Karpas-422 (cell line): Measurements from ENCODE around the gene RNF123. TPM values are rescaled to one million over a fixed set of nuclear protein-coding genes. Genes with fewer than 3 reads are reported as not detected.

ENCODE experiments used
- DNase-seq: peaks from one replicate; pipeline ENCODE4 v3.0.0-alpha.2; 2015
- H2AFZ ChIP-seq: fragments of 200-600 bp; sonication (generic); 2 replicates; pipeline ENCODE4 v1.6.1; 2014; ENCODE audit warnings: antibody characterized with exemption, low read length, mixed read lengths
- H3K27ac ChIP-seq: fragments of 200-600 bp; sonication (generic); 2 replicates; pipeline ENCODE4 v1.5.1; 2014; ENCODE audit warnings: mild to moderate bottlenecking, low read length, moderate library complexity
- H3K27me3 ChIP-seq: fragments of 200-600 bp; sonication (generic); 2 replicates; pipeline ENCODE4 v1.6.1; 2014; ENCODE audit warnings: low read length, mixed read lengths
- H3K36me3 ChIP-seq: fragments of 200-600 bp; sonication (generic); 2 replicates; pipeline ENCODE4 v1.6.1; 2014; ENCODE audit warnings: low read length, mixed read lengths; ENCODE audit not compliant: insufficient read depth
- H3K4me1 ChIP-seq: fragments of 200-600 bp; sonication (generic); 2 replicates; pipeline ENCODE4 v1.6.1; 2014; ENCODE audit warnings: mild to moderate bottlenecking, low read length, mixed read lengths
- H3K4me2 ChIP-seq: fragments of 200-600 bp; sonication (generic); 2 replicates; pipeline ENCODE4 v1.6.1; 2014; ENCODE audit warnings: low read length, low read depth, mild to moderate bottlenecking; ENCODE audit not compliant: poor library complexity, severe bottlenecking
- H3K4me3 ChIP-seq: fragments of 200-600 bp; sonication (generic); 2 replicates; pipeline ENCODE4 v1.5.1; 2014; ENCODE audit warnings: mild to moderate bottlenecking, antibody characterized with exemption, low read length, mixed read lengths
- H3K79me2 ChIP-seq: fragments of 200-600 bp; sonication (generic); 2 replicates; pipeline ENCODE4 v1.6.1; 2014; ENCODE audit warnings: mild to moderate bottlenecking, low read length, mixed read lengths
- H3K9ac ChIP-seq: fragments of 200-600 bp; sonication (generic); 2 replicates; pipeline ENCODE4 v1.6.0; 2014; ENCODE audit warnings: low read length
- H3K9me2 ChIP-seq: fragments of 200-600 bp; sonication (generic), shearing (Covaris generic); replicated peaks from 2 replicates; pipeline ENCODE4 v1.6.0; 2014; ENCODE audit warnings: mild to moderate bottlenecking, low read length, moderate library complexity; ENCODE audit not compliant: insufficient read depth
- H3K9me3 ChIP-seq: fragments of 300-700, 200-600 bp; sonication (generic); 2 replicates; pipeline ENCODE4 v1.6.1; 2014; ENCODE audit warnings: low read length, mixed read lengths
- H4K20me1 ChIP-seq: fragments of 200-600 bp; sonication (generic); 2 replicates; pipeline ENCODE4 v1.6.1; 2014; ENCODE audit warnings: mild to moderate bottlenecking, antibody characterized with exemption, low read length, low read depth; ENCODE audit not compliant: insufficient read depth
- total RNA-seq: library from RNA; depleted of rRNA; stranded (reverse); fragments of >200 nt; shearing (Covaris generic); gene quantifications from 2 replicates; pipeline ENCODE4 v1.2.3, GENCODE V29; 2014; ENCODE audit warnings: low replicate concordance

The RNF123 gene
- total RNA-seq, 1 experiment from 2014 or later = 20.1 TPM

DNA sequence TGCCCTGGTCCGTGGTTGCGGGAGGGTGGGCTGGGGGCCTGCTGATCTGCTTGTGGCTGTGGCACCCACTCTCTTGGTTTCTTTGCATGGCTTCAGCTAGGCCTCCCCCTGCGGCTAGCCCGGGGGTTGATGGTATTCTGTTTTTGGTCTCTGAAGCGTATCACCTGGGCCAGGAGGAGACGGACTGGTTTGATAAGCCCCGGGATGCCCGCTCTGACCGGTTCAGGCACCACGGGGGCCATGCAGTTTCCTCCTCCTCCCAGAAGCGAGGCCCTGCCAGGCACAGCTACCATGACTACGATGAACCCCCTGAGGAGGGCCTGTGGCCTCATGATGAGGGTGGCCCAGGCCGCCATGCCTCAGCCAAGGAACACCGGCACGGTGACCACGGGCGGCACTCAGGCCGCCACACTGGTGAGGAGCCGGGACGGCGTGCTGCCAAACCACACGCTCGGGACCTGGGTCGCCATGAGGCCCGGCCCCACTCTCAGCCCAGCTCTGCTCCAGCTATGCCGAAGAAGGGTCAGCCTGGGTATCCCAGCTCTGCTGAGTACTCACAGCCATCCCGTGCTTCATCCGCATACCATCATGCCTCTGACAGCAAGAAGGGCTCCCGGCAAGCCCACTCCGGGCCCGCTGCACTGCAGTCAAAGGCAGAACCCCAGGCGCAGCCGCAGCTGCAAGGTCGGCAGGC is 26.5 kb upstream of the RNF123 start:
- Histone ChIP-seq H3K27ac (no peak overlapping the region), H3K79me2 (no peaks in the 10 kb centered on the region), H3K4me2 (no peak overlapping the region), H3K27me3 (no peaks in the 10 kb centered on the region), H4K20me1 (no peaks in the 10 kb centered on the region), H3K9ac (no peak overlapping the region), H3K4me1 (no peaks in the 10 kb centered on the region), H3K4me3 (no peak overlapping the region), H3K9me2 (no peaks in the 10 kb centered on the region), H3K9me3 (no peaks in the 10 kb centered on the region), H2AFZ (no peak overlapping the region), H3K36me3 (no peaks in the 10 kb centered on the region)
- no peak for DNase-seq

DNA sequence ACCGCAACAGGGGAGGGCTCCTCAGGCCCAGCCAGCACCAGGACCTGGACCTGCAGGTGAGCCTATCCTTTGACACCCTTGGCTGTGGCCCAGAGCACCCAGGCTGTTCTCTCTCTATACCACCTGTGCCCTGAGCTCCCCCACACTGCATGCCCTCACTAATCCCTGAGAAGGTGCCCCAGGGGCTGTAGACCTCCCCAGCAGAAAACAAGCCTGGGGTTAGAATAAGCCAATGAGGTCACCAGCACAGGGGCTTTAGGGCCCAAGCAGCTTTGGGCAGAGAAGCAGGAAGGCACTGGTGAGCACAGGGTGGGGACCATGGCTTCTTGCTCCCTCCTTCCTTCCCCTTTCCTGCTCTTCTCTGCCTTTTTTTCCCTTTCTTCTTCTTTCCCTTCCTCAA is 25.5 kb upstream of the RNF123 start:
- no peaks in the 10 kb centered on the region for H3K4me1 ChIP-seq
- no peak overlapping the region for H2AFZ ChIP-seq
- no peak overlapping the region for H3K27ac ChIP-seq
- H3K9me2 ChIP-seq = no peaks in the 10 kb centered on the region
- no peaks in the 10 kb centered on the region for H3K36me3 ChIP-seq
- no peak overlapping the region for H3K9ac ChIP-seq
- no peak overlapping the region for H3K4me2 ChIP-seq
- no peaks in the 10 kb centered on the region for H3K27me3 ChIP-seq
- no peak overlapping the region for H3K4me3 ChIP-seq
- no peaks in the 10 kb centered on the region for H3K9me3 ChIP-seq
- no peaks in the 10 kb centered on the region for H3K79me2 ChIP-seq
- no peaks in the 10 kb centered on the region for H4K20me1 ChIP-seq
- no peak for DNase-seq

DNA sequence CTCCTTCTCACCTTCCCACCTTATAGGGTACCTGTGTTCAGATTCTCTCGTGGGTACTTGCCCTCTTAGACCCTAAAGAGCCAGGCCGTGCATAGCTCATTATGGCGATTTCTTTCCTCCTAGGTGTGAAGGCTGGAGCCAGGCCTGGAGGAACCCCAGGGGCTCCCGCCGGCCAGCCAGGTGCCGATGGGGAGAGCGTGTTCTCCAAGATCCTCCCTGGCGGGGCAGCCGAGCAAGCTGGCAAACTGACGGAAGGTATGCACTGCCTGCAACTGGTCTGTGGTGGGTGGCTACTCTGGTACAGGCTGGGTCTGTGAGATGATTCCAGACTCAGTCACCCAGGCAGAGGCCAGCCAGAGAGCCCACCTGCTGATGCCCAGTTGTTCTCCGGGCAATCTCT is 25.1 kb upstream of the RNF123 start:
- Histone ChIP-seq H3K79me2 (no peaks in the 10 kb centered on the region), H3K9me3 (no peaks in the 10 kb centered on the region), H3K4me1 (no peaks in the 10 kb centered on the region), H3K4me3 (no peak overlapping the region), H3K9me2 (no peaks in the 10 kb centered on the region), H3K27ac (no peak overlapping the region), H3K9ac (no peak overlapping the region), H3K4me2 (no peak overlapping the region), H4K20me1 (no peaks in the 10 kb centered on the region), H2AFZ (no peak overlapping the region), H3K27me3 (no peaks in the 10 kb centered on the region), H3K36me3 (no peaks in the 10 kb centered on the region)
- DNase-seq = no peak

DNA sequence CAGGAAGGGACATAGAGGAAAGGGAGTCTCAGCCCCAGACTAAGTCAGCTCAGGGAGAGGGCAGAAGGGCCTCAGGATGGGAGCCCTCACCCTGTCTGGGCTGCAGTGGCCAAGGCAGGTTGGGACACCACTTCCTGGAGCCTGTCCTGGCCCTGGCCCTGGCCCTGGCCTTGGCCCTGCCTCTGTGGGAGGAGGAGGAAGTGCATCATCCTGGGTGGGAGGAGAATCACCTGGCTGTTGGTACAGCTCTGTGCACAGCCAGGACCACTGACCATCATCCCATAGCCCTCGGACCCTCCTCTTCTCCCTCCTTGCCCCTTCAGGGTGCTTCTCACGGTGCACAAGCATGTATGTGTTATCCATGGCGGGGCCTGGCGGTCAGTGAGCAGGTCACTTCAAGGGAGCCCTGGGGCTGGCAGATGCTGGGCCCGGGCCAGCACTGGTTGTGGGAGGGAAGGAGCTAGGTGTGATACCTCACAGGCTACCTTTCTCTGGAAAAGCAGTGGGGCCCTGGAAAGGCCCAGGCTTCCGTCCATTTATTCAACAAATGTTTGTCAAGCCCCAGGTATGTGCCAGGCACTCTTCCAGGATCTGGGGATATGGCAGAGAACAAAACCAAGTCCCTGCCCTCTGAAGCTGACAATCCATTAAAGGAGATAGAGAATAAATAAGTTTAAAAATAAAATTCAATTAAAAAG is 23.4 kb upstream of the RNF123 start:
- Histone ChIP-seq H2AFZ (no peak overlapping the region), H3K4me3 (no peak overlapping the region), H3K79me2 (no peaks in the 10 kb centered on the region), H3K4me2 (no peak overlapping the region), H3K4me1 (no peaks in the 10 kb centered on the region), H4K20me1 (no peaks in the 10 kb centered on the region; the same call in 1 of the 2 replicates), H3K36me3 (no peaks in the 10 kb centered on the region), H3K27ac (no peak overlapping the region), H3K27me3 (no peaks in the 10 kb centered on the region), H3K9ac (no peak overlapping the region), H3K9me2 (no peaks in the 10 kb centered on the region), H3K9me3 (no peaks in the 10 kb centered on the region)
- no peak for DNase-seq

DNA sequence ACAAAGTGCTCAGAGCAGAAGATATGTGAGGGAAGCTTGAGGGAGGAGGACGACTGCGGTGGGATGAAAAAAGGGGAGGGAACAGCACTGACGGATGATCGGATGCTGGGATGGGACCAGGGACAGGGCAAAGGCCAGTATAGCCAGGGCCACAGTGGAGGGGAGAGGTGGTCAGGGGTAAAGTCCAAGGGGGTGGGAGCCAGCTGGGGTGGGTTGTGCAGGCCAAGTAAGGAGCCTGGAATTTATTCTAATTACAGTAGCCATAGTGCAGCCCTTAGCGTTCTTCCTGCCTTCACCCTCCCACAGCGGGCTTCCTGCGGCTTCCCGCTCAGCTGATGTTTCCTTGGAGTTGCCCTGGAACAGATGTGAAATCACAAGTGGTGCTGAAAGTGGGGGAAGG is 22.8 kb upstream of the RNF123 start:
- no peaks in the 10 kb centered on the region for H3K36me3 ChIP-seq
- no peak overlapping the region for H3K9ac ChIP-seq
- no peak overlapping the region for H2AFZ ChIP-seq
- H3K9me2 ChIP-seq = no peaks in the 10 kb centered on the region
- H3K79me2 ChIP-seq = no peaks in the 10 kb centered on the region
- H3K27ac ChIP-seq = no peak overlapping the region
- H3K4me2 ChIP-seq = no peak overlapping the region
- H3K4me3 ChIP-seq = no peak overlapping the region
- H3K9me3 ChIP-seq = no peaks in the 10 kb centered on the region
- H4K20me1 ChIP-seq = no peaks in the 10 kb centered on the region; the same call in 1 of the 2 replicates
- no peaks in the 10 kb centered on the region for H3K27me3 ChIP-seq
- H3K4me1 ChIP-seq = no peaks in the 10 kb centered on the region
- DNase-seq = no peak

DNA sequence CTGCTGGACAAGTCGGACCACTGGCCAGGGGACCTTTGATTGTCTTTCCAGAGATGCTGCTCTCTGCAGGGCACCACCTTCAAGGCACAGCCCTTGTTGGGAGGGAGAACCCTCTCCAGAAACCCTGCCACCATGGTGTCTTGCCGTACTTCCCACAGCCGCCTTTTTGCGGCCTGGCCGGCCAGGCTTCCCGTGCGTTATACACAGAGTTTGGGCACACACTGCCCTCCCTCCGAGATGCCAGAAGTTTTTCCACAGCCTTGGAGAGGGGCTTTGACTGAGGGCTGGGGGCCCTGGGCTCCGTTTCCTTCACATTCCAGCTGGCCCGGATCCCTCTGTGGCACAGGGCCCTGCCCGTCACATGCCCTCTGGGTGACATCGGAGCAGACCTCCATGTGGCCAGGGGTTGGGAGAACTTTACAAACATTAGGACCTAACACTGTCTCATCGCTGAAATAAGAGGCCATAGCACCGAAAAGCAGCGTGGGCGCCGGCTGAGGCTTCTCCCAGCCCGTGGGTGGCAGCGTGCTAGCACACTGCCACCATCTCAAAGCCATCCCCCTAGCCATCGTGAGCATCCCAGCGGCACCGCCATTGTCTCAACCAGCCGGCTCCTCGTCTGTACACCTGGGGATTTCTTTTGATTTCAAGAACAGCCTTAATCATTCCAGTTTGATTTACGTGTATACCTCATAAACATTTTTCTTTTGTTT is 21.5 kb upstream of the RNF123 start:
- Histone ChIP-seq H3K4me2 (no peak overlapping the region), H3K79me2 (no peaks in the 10 kb centered on the region), H4K20me1 (no peaks in the 10 kb centered on the region; the same call in 1 of the 2 replicates), H3K27ac (no peak overlapping the region), H3K9ac (no peak overlapping the region), H3K9me2 (no peaks in the 10 kb centered on the region), H3K4me1 (peaks cover 7% of the 10 kb centered on the region), H2AFZ (no peak overlapping the region), H3K27me3 (no peaks in the 10 kb centered on the region), H3K36me3 (no peaks in the 10 kb centered on the region), H3K9me3 (no peaks in the 10 kb centered on the region), H3K4me3 (no peak overlapping the region)
- no peak for DNase-seq

DNA sequence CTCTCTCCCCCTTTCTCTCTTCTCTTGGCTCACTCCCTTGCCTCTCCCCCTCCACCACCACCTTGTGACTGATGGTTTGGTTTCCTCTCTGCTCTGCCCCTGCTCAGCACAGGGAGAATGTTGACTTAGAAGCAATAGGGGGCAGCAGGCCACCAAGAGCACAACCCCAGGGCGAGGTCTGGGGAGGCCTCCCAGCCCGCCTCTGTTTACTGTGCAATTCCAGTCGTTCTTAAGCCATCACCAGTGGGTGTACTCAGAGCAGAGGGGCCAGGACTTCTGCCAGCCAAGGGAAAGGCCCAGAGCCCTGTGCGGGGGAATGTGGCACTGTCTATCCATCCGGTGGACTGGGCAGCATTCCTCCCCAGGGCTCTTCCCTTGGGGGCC is 21.0 kb upstream of the RNF123 start:
- H3K9ac ChIP-seq = no peak overlapping the region
- no peaks in the 10 kb centered on the region for H3K36me3 ChIP-seq
- no peaks in the 10 kb centered on the region; the same call in 1 of the 2 replicates for H4K20me1 ChIP-seq
- H3K4me1 ChIP-seq = peaks cover 10% of the 10 kb centered on the region
- DNase-seq = peak; percentile 62
- no peak overlapping the region for H2AFZ ChIP-seq
- no peaks in the 10 kb centered on the region for H3K27me3 ChIP-seq
- no peaks in the 10 kb centered on the region for H3K9me3 ChIP-seq
- no peak overlapping the region for H3K27ac ChIP-seq
- no peaks in the 10 kb centered on the region for H3K9me2 ChIP-seq
- peaks cover 4% of the 10 kb centered on the region for H3K79me2 ChIP-seq
- no peak overlapping the region for H3K4me3 ChIP-seq
- H3K4me2 ChIP-seq = no peak overlapping the region

DNA sequence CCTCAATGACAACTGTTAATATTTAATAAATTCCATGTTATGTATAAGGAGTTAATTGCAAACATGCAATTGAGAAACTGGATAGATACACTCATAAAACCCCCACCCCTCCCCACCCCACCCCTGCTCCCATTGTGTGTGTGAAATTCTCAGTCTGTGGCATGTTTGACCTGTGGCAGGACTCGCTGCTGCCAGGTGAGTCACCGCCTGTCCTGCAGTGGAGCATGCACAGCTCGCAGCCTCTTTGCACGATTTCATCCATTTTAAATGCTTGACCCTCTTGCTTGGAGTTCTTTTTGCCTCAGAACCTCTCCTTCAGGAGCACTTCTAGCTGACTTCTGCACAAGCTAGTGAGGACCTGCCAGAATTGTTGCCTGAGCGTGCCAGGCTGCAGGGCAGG is 20.5 kb upstream of the RNF123 start:
- H2AFZ ChIP-seq = no peak overlapping the region
- H3K9me2 ChIP-seq = no peaks in the 10 kb centered on the region
- no peaks in the 10 kb centered on the region; the same call in 1 of the 2 replicates for H4K20me1 ChIP-seq
- H3K4me1 ChIP-seq = peaks cover 10% of the 10 kb centered on the region
- H3K27ac ChIP-seq = no peak overlapping the region
- no peak overlapping the region for H3K4me2 ChIP-seq
- no peaks in the 10 kb centered on the region for H3K9me3 ChIP-seq
- DNase-seq = no peak
- peaks cover 5% of the 10 kb centered on the region for H3K79me2 ChIP-seq
- H3K9ac ChIP-seq = no peak overlapping the region
- H3K27me3 ChIP-seq = no peaks in the 10 kb centered on the region
- H3K36me3 ChIP-seq = no peaks in the 10 kb centered on the region
- H3K4me3 ChIP-seq = no peak overlapping the region
